Small intestine (tissue), 4 donors: ENCODE measurements around the gene NANOS2. TPM values are rescaled to one million over a fixed set of nuclear protein-coding genes. Genes with fewer than 3 reads are reported as not detected.

Experiments used
- polyA plus RNA-seq, 4 donors: library from polyadenylated mRNA; stranded (reverse) in 3 of 4; unstranded in 1 of 4; fragments of 200-250 nt in 3 of 4; fragments of 120-200 nt in 1 of 4; gene quantifications; one replicate each; pipeline versions ENCODE4 v1.2.1 to v1.2.3, GENCODE V29; 2013
- donor health status: healthy with polysubstance abuse.
- donor health status: Bipolar disorder and iron deficiency.
- donor health status: healthy.

NANOS2 gene
- polyA plus RNA-seq, 4 donors, result not detected

Other genes starting within 250 kb of the NANOS2 start
- gene GIPR, start 246.6 kb downstream of the NANOS2 start, polyA plus RNA-seq, result 1 to 10 TPM in 2 of 4 donors, under 1 TPM in 2; 0.67 to 9.1 (median 0.97) TPM
- gene SNRPD2, start 222.8 kb downstream of the NANOS2 start, polyA plus RNA-seq, result 100 to 1,000 TPM; 209 to 422 (median 250) TPM
- 1 to 10 TPM; 4.1 to 8.7 (median 5.5) TPM for gene QPCTL, start 222.1 kb downstream of the NANOS2 start, polyA plus RNA-seq
- gene FBXO46, start 183.9 kb downstream of the NANOS2 start, polyA plus RNA-seq, result 10 to 100 TPM in 1 of 4 donors, 1 to 10 TPM in 3; 5.4 to 16.6 (median 9.3) TPM
- gene MEIOSIN, start 181.3 kb downstream of the NANOS2 start, polyA plus RNA-seq, result not detected
- gene SIX5, start 145.5 kb downstream of the NANOS2 start, polyA plus RNA-seq, result 10 to 100 TPM in 1 of 4 donors, 1 to 10 TPM in 3; 1.6 to 12.4 (median 6.3) TPM
- 10 to 100 TPM; 12.7 to 42.2 (median 21.6) TPM for gene DMPK, start 132.3 kb downstream of the NANOS2 start, polyA plus RNA-seq
- 10 to 100 TPM in 2 of 4 donors, 1 to 10 TPM in 2; 4.6 to 20.9 (median 11.9) TPM for gene DMWD, start 121.9 kb downstream of the NANOS2 start, polyA plus RNA-seq
- gene RSPH6A, start 99.5 kb downstream of the NANOS2 start, polyA plus RNA-seq, result under 1 TPM in 2 of 4 donors, not detected in 2; 0.01 to 0.07 TPM
- 100 to 1,000 TPM in 1 of 4 donors, 10 to 100 TPM in 3; 64.8 to 106 (median 72.4) TPM for gene SYMPK, start 51.6 kb downstream of the NANOS2 start, polyA plus RNA-seq
- 10 to 100 TPM; 15.7 to 33.6 (median 23.1) TPM for gene FOXA3, start 50.5 kb downstream of the NANOS2 start, polyA plus RNA-seq
- 10 to 100 TPM; 14.5 to 22.5 (median 15.7) TPM for gene IRF2BP1, start 28.6 kb downstream of the NANOS2 start, polyA plus RNA-seq
- gene MYPOP, start 12.2 kb downstream of the NANOS2 start, polyA plus RNA-seq, result 10 to 100 TPM in 1 of 4 donors, 1 to 10 TPM in 3; 4.8 to 10.7 (median 8.4) TPM
- gene NOVA2, start 59.1 kb upstream of the NANOS2 start, polyA plus RNA-seq, result 1 to 10 TPM in 1 of 4 donors, under 1 TPM in 3; under 0.01 to 2.0 (median 0.56) TPM
- gene CCDC61, start 80.7 kb upstream of the NANOS2 start, polyA plus RNA-seq, result 10 to 100 TPM in 2 of 4 donors, 1 to 10 TPM in 2; 7.8 to 13.3 (median 10.7) TPM
- under 1 TPM in 1 of 4 donors, not detected in 3; 0.41 TPM for gene PGLYRP1, start 108.3 kb upstream of the NANOS2 start, polyA plus RNA-seq
- gene IGFL4, start 126.2 kb upstream of the NANOS2 start, polyA plus RNA-seq, result 1 to 10 TPM in 1 of 4 donors, under 1 TPM in 1, not detected in 2; 0.03 to 1.2 TPM
- not detected for gene IGFL3, start 209.9 kb upstream of the NANOS2 start, polyA plus RNA-seq
- gene IGFL2, start 233.5 kb upstream of the NANOS2 start, polyA plus RNA-seq, result 1 to 10 TPM in 1 of 4 donors, under 1 TPM in 1, not detected in 2; 0.16 to 2.0 TPM